DMS53 treated with DMSO at 0.1 percent for 48 hours (cell line): ENCODE results near the gene SLK.

Source experiments
- DNase-seq: peaks from one replicate; lab custom pipeline; 2025; ENCODE audit not compliant: unreplicated experiment; lab: John Stamatoyannopoulos, UW

Gene SLK

DNA sequence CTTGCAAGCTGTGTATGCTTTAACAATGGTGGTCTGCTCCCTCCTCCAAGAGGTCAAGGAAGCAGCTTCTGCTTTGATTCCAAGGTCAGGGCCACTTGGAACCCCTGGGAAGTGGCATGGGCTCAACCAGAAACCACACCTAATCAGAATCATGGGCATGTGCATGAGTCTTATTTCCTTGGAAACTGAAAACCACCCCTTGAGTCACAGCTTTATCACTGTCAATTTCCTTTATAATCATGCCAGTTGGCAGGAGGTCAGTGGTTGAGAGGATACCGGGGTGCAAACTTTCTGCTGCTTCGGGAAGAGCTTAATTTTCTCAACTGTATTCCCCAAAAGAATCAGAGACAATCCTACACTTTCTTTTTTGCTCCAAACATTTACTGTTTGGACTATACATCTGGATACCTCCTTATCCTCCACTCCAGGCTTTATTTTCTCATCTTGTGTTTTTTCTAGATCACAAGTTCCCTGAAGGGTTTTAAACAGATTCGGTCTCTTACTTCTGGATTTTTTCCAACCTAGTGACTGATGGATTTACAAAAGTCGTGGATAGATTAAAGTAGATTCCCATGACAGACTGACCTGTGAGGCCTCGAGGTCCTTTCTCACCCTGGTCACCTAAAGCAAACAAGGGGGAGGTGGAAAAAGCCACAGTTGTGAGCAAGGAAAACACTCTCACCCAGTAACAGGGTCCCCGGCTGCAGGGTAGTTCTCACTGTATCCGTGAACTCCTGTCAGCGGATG is 82.7 kb downstream of the SLK start:
- DNase-seq: no peak

GRCh38 chr10:104052431-104052830 is 85.5 kb downstream of the SLK start:
- no peak for DNase-seq

DNA sequence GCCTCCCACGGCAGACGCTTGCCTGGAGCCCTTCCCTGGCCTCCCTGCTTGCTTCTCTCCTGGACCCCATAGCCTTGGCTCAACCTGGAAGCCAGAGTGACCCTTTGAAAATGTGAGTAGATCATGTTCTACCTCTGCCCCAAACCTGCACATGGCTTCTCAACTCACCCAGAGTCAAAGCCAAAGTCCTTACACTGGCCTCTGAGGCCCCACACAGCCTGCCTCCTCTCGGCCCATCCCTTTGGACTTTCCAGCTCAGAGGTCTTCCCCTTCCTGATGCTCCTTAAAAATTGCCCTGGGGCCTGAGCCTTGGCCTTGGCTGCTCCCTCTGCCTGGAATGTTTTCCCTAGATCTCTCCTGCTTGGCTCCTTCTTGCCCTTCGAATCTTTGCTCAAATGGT is 86.3 kb downstream of the SLK start:
- no peak for DNase-seq

- DNase-seq: no peak
These were observed 87.5 kb downstream of the SLK start for GRCh38 chr10:104054430-104054829.

DNA sequence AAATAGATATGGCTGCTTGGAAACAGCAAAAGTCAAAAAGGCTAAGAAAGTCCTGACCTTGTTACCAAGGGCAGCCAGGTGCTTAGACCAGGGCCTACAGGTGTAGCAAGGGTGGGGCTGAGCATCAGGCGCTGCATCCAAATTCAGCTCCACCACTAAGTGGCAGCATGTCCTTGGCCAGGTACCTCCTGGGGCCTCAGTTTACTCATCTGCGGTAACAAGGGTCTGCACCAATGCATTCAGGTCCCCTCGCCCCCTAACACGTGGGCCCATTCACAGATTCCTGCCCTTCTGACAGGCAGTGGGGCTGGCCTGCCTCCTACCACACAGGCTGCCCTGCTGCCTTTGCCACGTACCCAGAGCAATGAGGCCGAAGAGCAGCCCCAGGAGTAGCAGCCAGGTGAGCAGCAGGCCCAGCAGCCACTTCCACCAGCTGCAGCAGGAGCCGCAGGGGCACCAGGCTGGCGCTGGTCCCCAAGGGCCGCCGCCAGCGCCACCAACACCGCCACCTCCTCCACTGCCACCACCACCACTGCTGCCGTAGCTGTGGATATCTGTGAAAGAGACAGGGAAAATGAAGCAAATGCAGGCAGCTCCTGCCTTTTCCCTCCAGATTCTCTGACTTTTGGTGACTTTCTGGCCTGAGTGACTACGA is 89.8 kb downstream of the SLK start:
- no peak for DNase-seq

- no peak for DNase-seq
These were observed 90.8 kb downstream of the SLK start for GRCh38 chr10:104057717-104058116.

DNA sequence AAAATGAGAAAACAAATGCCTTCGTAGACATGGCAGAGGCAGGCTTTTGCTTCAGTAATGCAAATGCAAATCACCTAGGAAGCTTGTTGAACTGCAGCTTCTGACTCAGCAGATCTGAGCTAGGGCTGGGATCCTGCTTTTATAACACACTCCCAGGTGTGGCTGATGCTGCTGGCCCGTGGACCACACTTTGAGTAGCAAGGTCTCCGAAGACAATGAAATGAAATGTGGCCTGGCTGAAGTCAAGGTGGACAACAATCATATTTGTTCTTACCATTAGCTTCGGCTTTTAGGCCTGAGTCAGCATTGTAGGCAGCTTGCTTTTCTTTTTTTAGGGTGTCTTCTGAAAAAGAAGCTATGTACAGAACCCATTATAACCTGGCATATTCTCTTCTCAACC is 92.4 kb downstream of the SLK start:
- DNase-seq: no peak

GRCh38 chr10:104061196-104061595 is 94.3 kb downstream of the SLK start:
- no peak for DNase-seq

DNA sequence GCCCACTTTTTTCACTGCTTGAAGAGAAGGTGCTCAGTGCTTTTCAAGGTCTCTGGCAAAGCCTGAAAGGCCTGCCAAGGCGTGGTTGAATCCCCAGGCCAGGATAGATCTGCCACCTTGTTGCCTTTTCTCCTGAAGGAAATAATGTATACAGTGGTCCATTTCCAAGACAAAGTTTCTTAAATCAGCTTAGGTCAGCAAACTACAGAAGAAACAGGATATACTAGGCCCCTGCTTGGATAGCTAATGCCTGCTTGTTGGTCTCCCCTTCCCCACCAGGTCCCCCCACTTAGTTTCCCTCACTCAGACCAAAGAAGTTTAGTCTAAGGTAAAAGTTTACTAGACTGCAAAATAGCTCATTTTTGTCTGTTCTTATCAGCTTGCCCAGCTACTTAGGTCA is 98.8 kb downstream of the SLK start:
- no peak for DNase-seq

DNA sequence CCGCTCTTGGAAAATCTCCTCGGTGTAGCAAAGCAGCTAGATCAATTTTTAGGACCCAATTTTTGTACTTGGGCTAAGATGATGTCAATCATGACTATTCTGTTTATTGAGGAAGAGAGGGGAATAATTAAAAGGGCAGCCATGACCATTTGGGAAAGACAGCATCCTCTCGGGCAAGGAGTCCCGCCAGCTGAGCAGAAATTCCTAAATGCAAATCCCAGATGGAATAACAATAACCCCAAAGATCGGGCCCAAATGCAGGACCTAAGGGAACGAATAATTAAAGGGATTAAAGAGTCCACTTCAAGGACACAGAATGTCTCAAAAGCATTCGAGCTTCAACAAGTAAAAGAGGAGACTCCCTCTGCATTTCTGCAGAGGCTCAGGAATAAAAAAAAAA is 100.0 kb downstream of the SLK start:
- DNase-seq: no peak

- DNase-seq: no peak
These were observed 100.6 kb downstream of the SLK start for GRCh38 chr10:104067525-104067924.

- no peak for DNase-seq
These were observed 102.7 kb downstream of the SLK start for GRCh38 chr10:104069613-104070012.

GRCh38 chr10:104072786-104073185 is 105.8 kb downstream of the SLK start:
- DNase-seq: no peak

DNA sequence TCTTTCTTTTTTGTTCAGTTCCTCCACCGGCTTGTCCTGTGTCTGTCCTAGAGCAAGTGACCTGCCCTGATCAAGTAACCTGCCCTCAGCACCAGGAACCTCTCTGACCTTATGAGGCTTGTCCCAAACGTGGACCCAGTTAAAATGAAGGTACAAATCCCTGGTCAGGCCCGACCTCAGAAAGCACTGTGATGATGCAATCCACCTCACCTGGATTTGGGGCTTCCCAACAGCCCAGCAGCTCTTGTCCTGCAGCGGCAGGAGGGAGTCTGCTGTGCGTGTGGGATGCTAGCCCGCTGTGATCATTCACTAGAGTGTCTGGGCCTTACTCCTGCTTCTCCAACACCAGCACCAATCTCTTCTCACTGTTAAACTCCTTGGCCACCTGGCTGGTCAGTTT is 107.6 kb downstream of the SLK start:
- DNase-seq: no peak

- no peak for DNase-seq
These were observed 109.8 kb downstream of the SLK start for GRCh38 chr10:104076743-104077160.

- DNase-seq: no peak
These were observed 110.3 kb downstream of the SLK start for GRCh38 chr10:104077247-104077646.

DNA sequence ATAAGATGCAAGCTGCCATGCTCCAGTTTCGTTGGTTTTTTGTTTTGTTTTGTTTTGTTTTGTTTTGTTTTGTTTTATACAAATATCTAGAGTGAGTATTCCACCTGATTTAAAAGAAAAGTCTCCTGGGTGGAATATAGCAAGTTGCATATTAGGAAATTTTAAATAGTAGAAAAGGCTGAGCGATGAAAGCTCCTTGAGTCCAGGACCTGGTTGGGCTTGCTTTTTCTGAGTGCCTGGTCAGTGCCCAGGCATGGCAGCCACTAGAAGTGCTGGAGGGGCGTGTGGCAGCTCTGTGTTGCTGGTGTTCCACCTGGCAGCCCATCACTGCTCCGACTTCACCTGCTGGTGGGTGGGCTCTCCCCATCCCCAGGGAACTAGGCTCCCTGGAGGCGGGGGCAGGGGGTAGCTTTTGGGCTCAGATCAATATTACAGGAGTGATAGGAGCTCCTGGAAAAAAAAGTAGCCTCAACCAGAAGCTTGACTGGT is 110.8 kb downstream of the SLK start:
- no peak for DNase-seq
